Testis (tissue), 3 donors: ENCODE data around the gene HOXA10. TPM values are rescaled to one million over a fixed set of nuclear protein-coding genes. Genes with fewer than 3 reads are reported as not detected.

Experiments
- DNase-seq: peaks from one replicate; pipeline ENCODE4 v3.0.0-alpha.2; 2019
- H3K27ac ChIP-seq, 2 donors: fragments of 200-600 bp; sonication (generic); one replicate each; pipeline ENCODE4 v1.5.1; 2019
- H3K27me3 ChIP-seq: fragments of 200-600 bp; sonication (generic); one replicate; pipeline ENCODE4 v1.5.1; 2019
- H3K36me3 ChIP-seq: fragments of 200-600 bp; sonication (generic); one replicate; pipeline ENCODE4 v1.5.1; 2017; ENCODE audit warnings: low read depth; ENCODE audit errors: missing control alignments
- H3K4me1 ChIP-seq: fragments of 200-600 bp; sonication (generic); one replicate; pipeline ENCODE4 v1.5.1; 2019
- H3K4me3 ChIP-seq, 2 donors: fragments of 200-600 bp; sonication (generic); one replicate each; pipeline ENCODE4 v1.5.1; 2017 to 2019
- H3K9me3 ChIP-seq: fragments of 200-600 bp; sonication (generic); one replicate; pipeline ENCODE4 v1.5.1; 2017
- CTCF ChIP-seq, 3 experiments: fragments of 450-650 bp in 2 of 3; fragments of 200-600 bp in 1 of 3; sonication (generic) in 1 of 3; IDR thresholded peaks; one replicate each; pipeline ENCODE4 v1.5.1; 2016 to 2019; ENCODE audit warnings: antibody characterized with exemption in 3 of 3, mild to moderate bottlenecking in 2 of 3, moderate library complexity in 1 of 3
- POLR2A ChIP-seq: fragments of 450-650 bp; IDR thresholded peaks from one replicate; pipeline ENCODE4 v1.6.1; 2017; ENCODE audit warnings: antibody characterized with exemption, mild to moderate bottlenecking, moderate library complexity
- WGBS, 2 donors: methylation state at CpG; one replicate each; pipeline ENCODE4 v1.1.5; 2018; 5-methylcytosine and 5-hydroxymethylcytosine counted together
- intact Hi-C: fragments of 100-400 bp; cut with DNase I; formaldehyde crosslinking; loops from one replicate; pipeline ENCODE4 v1.15.1; 2023; ENCODE audit warnings: low total_unique reads
- polyA plus RNA-seq: library from polyadenylated mRNA; stranded (reverse); fragments of 350-450 nt; fragmentation: Illumina TruSeq; extraction: RNeasy Lipid Tissue Mini Kit (QIAGEN cat#74804); gene quantifications from one replicate; pipeline ENCODE4 v1.2.3, GENCODE V29; 2014; ENCODE audit warnings: low read depth, low replicate concordance; ENCODE audit not compliant: insufficient read depth
- total RNA-seq, 2 donors: library from RNA; depleted of rRNA; stranded (reverse); fragments of >200 nt; gene quantifications; one replicate each; pipeline ENCODE4 v1.2.3, GENCODE V29; 2016

The HOXA10 gene
- total and polyA plus RNA-seq, 3 donors from 2014 or later: 0.31 to 1.8 (median 1.6) TPM

GRCh38 chr7:27194002-27194352, 19.9 kb upstream of the HOXA10 start:
- intact Hi-C loops: loop anchor here (10.0 kb wide), 2 partner anchors 741 to 891 kb away; no protein-coding TSS in a partner anchor
- peaks cover 9% of the 10 kb centered on the region for H3K4me1 ChIP-seq
- 39 to 42% methylated on average over 2 of the region's 2 CpGs for WGBS, 2 donors
- no peak overlapping the region for H3K27ac ChIP-seq
- DNase-seq: no peak
- TF ChIP-seq CTCF (IDR thresholded peaks at IDR 0.05) (no peak), POLR2A (no peak)
- no peak overlapping the region for H3K4me3 ChIP-seq
- H3K27me3 ChIP-seq: no peaks in the 10 kb centered on the region
- H3K36me3 ChIP-seq: no peaks in the 10 kb centered on the region
- H3K9me3 ChIP-seq: no peaks in the 10 kb centered on the region

- Histone ChIP-seq H3K36me3 (no peaks in the 10 kb centered on the region), H3K27me3 (no peaks in the 10 kb centered on the region), H3K9me3 (no peaks in the 10 kb centered on the region), H3K4me3 (no peak overlapping the region), H3K4me1 (peaks cover 9% of the 10 kb centered on the region), H3K27ac (no peak overlapping the region)
- 19% methylated on average over 29 of the region's 29 CpGs for whole genome bisulfite sequencing, 2 donors
- peak; percentile 9 for DNase-seq
- intact Hi-C loops: loop anchor here (10.0 kb wide), 2 partner anchors 741 to 891 kb away; no protein-coding TSS in a partner anchor
- TF ChIP-seq CTCF (IDR thresholded peaks at IDR 0.05): no peak
- TF ChIP-seq POLR2A: no peak
These were observed 19.3 kb upstream of the HOXA10 start for GRCh38 chr7:27193335-27194001.

- no peak overlapping the region for H3K27ac ChIP-seq
- H3K4me3 ChIP-seq: peak overlapping the region; percentile 11 to 27
- intact Hi-C loops: loop anchor here (10.0 kb wide), 2 partner anchors 742 to 892 kb away; no protein-coding TSS in a partner anchor
- H3K4me1 ChIP-seq: peaks cover 9% of the 10 kb centered on the region
- TF ChIP-seq POLR2A (no peak), CTCF (IDR thresholded peaks at IDR 0.05) (no peak)
- DNase-seq: no peak
- no peaks in the 10 kb centered on the region for H3K36me3 ChIP-seq
- 2% methylated on average over 17 to 72 of the region's 78 CpGs for WGBS, 2 donors
- H3K9me3 ChIP-seq: no peaks in the 10 kb centered on the region
- H3K27me3 ChIP-seq: no peaks in the 10 kb centered on the region
These were observed 18.6 kb upstream of the HOXA10 start for GRCh38 chr7:27192546-27193334.

- WGBS, 2 donors: 22 to 33% methylated on average over 13 to 36 of the region's 42 CpGs
- no peaks in the 10 kb centered on the region for H3K36me3 ChIP-seq
- no peak overlapping the region for H3K27ac ChIP-seq
- peaks cover 9% of the 10 kb centered on the region for H3K4me1 ChIP-seq
- no peaks in the 10 kb centered on the region for H3K9me3 ChIP-seq
- H3K27me3 ChIP-seq: no peaks in the 10 kb centered on the region
- intact Hi-C loops: loop anchor here (10.0 kb wide), 2 partner anchors 743 to 893 kb away; no protein-coding TSS in a partner anchor
- H3K4me3 ChIP-seq: peak overlapping the region in 1 of 2 donors; percentile 11
- TF ChIP-seq CTCF (IDR thresholded peaks at IDR 0.05): no peak
- no peak for TF ChIP-seq POLR2A
- no peak for DNase-seq
These were observed 17.9 kb upstream of the HOXA10 start for GRCh38 chr7:27191833-27192545.
